GM23338 (cell line): Measurements from ENCODE around the gene TLE3.

ENCODE experiments used
- CREB1 ChIP-seq: fragments of 250-450 bp; sonication (Bioruptor Pico); IDR thresholded peaks from 2 replicates; pipeline ENCODE4 v1.5.0; 2020; ENCODE audit warnings: low read depth, mild to moderate bottlenecking, moderate library complexity
- EZH2 ChIP-seq: fragments of 200-600 bp; sonication (generic); IDR thresholded peaks from one replicate; pipeline ENCODE4 v1.8.0; 2017; ENCODE audit warnings: antibody characterized with exemption, mild to moderate bottlenecking, low read depth; ENCODE audit not compliant: unreplicated experiment
- EZH2phosphoT487 ChIP-seq: fragments of 200-600 bp; sonication (generic); IDR thresholded peaks from one replicate; pipeline ENCODE4 v1.8.1; 2018; ENCODE audit warnings: antibody characterized with exemption; ENCODE audit not compliant: unreplicated experiment
- JUNB ChIP-seq: IDR thresholded peaks from one replicate; pipeline ENCODE4 v1.6.1; 2016; ENCODE audit warnings: antibody characterized with exemption; ENCODE audit not compliant: unreplicated experiment
- POLR2AphosphoS5 ChIP-seq: IDR thresholded peaks from 2 replicates; pipeline ENCODE4 v1.6.1; 2016; ENCODE audit warnings: antibody characterized with exemption, low read depth
- STAT1 ChIP-seq: IDR thresholded peaks from one replicate; pipeline ENCODE4 v1.6.1; 2016; ENCODE audit warnings: antibody characterized with exemption; ENCODE audit not compliant: unreplicated experiment
- ZNF114 ChIP-seq: fragments of 250-450 bp; sonication (Bioruptor Pico); IDR thresholded peaks from 2 replicates; pipeline ENCODE4 v1.5.0; 2020; ENCODE audit warnings: mild to moderate bottlenecking, moderate library complexity
- ZNF331 ChIP-seq: fragments of 250-450 bp; sonication (Bioruptor Pico); IDR thresholded peaks from 2 replicates; pipeline ENCODE4 v1.5.0; 2020; ENCODE audit warnings: low read depth, mild to moderate bottlenecking, moderate library complexity
- TF ChIP-seq, protein P1 (sequence below), 2 experiments: fragments of 200-600 bp in 1 of 2; sonication (generic) in 1 of 2; conservative IDR thresholded peaks; 2 replicates each; pipeline versions ENCODE4 v1.5.1 to v1.6.1; 2016 to 2017; ENCODE audit warnings: antibody characterized with exemption in 2 of 2, low read depth in 2 of 2, mild to moderate bottlenecking in 2 of 2, moderate library complexity in 1 of 2
- TF ChIP-seq, protein P2 (sequence below): IDR thresholded peaks from one replicate; pipeline ENCODE4 v1.6.1; 2018; ENCODE audit warnings: antibody characterized with exemption; ENCODE audit not compliant: unreplicated experiment
- TF ChIP-seq, protein P3 (sequence below): IDR thresholded peaks from 2 replicates; pipeline ENCODE4 v1.6.1; 2016; ENCODE audit warnings: antibody characterized with exemption

DNA sequence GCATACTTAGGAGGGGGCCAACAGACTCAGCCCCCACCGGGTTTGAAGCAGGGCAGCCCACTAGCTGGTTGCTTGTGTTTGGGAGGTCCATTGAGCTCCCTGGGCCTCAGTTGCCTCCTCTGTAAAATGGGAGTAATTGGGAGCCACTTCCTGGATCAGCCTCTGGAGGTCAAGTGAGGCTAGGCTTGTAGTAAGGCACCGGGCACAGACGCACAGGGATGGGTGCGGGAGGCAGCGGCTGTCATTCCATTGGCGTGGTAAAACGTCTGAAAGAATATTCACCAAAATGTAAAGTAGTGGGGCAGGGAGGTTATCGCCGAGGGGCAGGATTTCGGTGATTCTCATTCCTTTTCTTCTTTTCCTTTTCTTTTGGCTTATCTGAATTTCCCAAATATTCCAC is 64.6 kb downstream of the TLE3 start:
- TF ChIP-seq, protein P1, sequence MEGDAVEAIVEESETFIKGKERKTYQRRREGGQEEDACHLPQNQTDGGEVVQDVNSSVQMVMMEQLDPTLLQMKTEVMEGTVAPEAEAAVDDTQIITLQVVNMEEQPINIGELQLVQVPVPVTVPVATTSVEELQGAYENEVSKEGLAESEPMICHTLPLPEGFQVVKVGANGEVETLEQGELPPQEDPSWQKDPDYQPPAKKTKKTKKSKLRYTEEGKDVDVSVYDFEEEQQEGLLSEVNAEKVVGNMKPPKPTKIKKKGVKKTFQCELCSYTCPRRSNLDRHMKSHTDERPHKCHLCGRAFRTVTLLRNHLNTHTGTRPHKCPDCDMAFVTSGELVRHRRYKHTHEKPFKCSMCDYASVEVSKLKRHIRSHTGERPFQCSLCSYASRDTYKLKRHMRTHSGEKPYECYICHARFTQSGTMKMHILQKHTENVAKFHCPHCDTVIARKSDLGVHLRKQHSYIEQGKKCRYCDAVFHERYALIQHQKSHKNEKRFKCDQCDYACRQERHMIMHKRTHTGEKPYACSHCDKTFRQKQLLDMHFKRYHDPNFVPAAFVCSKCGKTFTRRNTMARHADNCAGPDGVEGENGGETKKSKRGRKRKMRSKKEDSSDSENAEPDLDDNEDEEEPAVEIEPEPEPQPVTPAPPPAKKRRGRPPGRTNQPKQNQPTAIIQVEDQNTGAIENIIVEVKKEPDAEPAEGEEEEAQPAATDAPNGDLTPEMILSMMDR (conservative IDR thresholded peaks at IDR 0.05; ENCODE audit: low read depth in 2 of 2) = no peak
- no peak for TF ChIP-seq POLR2AphosphoS5
- TF ChIP-seq CREB1 = no peak
- TF ChIP-seq, protein P2, sequence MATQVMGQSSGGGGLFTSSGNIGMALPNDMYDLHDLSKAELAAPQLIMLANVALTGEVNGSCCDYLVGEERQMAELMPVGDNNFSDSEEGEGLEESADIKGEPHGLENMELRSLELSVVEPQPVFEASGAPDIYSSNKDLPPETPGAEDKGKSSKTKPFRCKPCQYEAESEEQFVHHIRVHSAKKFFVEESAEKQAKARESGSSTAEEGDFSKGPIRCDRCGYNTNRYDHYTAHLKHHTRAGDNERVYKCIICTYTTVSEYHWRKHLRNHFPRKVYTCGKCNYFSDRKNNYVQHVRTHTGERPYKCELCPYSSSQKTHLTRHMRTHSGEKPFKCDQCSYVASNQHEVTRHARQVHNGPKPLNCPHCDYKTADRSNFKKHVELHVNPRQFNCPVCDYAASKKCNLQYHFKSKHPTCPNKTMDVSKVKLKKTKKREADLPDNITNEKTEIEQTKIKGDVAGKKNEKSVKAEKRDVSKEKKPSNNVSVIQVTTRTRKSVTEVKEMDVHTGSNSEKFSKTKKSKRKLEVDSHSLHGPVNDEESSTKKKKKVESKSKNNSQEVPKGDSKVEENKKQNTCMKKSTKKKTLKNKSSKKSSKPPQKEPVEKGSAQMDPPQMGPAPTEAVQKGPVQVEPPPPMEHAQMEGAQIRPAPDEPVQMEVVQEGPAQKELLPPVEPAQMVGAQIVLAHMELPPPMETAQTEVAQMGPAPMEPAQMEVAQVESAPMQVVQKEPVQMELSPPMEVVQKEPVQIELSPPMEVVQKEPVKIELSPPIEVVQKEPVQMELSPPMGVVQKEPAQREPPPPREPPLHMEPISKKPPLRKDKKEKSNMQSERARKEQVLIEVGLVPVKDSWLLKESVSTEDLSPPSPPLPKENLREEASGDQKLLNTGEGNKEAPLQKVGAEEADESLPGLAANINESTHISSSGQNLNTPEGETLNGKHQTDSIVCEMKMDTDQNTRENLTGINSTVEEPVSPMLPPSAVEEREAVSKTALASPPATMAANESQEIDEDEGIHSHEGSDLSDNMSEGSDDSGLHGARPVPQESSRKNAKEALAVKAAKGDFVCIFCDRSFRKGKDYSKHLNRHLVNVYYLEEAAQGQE = no peak
- TF ChIP-seq EZH2 = no peak
- TF ChIP-seq JUNB = no peak
- no peak for TF ChIP-seq ZNF114
- no peak for TF ChIP-seq EZH2phosphoT487
- no peak for TF ChIP-seq ZNF331 (CRISPR knock-in tag)
- TF ChIP-seq STAT1 = no peak
- TF ChIP-seq, protein P3, sequence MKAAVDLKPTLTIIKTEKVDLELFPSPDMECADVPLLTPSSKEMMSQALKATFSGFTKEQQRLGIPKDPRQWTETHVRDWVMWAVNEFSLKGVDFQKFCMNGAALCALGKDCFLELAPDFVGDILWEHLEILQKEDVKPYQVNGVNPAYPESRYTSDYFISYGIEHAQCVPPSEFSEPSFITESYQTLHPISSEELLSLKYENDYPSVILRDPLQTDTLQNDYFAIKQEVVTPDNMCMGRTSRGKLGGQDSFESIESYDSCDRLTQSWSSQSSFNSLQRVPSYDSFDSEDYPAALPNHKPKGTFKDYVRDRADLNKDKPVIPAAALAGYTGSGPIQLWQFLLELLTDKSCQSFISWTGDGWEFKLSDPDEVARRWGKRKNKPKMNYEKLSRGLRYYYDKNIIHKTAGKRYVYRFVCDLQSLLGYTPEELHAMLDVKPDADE = no peak
